ENCODE data around the gene DCAF12.

- no peak for TF ChIP-seq POLR2A (IDR thresholded peaks at IDR 0.05)
- TF ChIP-seq CTCF (IDR thresholded peaks at IDR 0.05), result no peak
Observed at GRCh38 chr9:34047864-34048726, 78.4 kb downstream of the DCAF12 start.

Data from heart left ventricle (tissue), 13 donors.